HEK293 (cell line): ENCODE results near the gene TMEM243.

Source experiments
- CTCF ChIA-PET: fragments of 350-600 bp; formaldehyde crosslinking; extraction: SDS; loops from one replicate; lab custom pipeline; 2021; ENCODE audit warnings: antibody characterized with exemption; lab: Yijun Ruan, JAX
- POLR2A ChIA-PET: fragments of 300-600 bp; formaldehyde crosslinking; extraction: SDS; loops from one replicate; lab custom pipeline; 2020; ENCODE audit warnings: antibody characterized with exemption, inconsistent platforms; lab: Yijun Ruan, JAX
- H3K27ac ChIP-seq: fragments of 200-500 bp; sonication (Bioruptor generic); 2 replicates; pipeline ENCODE4 v1.5.1; 2014; ENCODE audit warnings: low read depth, low read length, control low read depth, inconsistent platforms; ENCODE audit errors: extremely low read depth
- H3K36me3 ChIP-seq, 2 experiments: fragments of 200-500 bp in 1 of 2; sonication (Bioruptor generic) in 1 of 2; 1 replicate in 1 of 2; 2 replicates in 1 of 2; pipeline ENCODE4 v1.5.1; 2014 to 2017; ENCODE audit warnings: inconsistent platforms in 2 of 2, low read length in 2 of 2; ENCODE audit not compliant: control insufficient read depth in 2 of 2, insufficient read depth in 1 of 2
- H3K4me1 ChIP-seq: fragments of 200-500 bp; sonication (Bioruptor generic); 2 replicates; pipeline ENCODE4 v1.5.1; 2014; ENCODE audit warnings: mild to moderate bottlenecking, low read length, inconsistent platforms; ENCODE audit not compliant: control insufficient read depth, insufficient read depth
- H3K4me3 ChIP-seq: 2 replicates; pipeline ENCODE4 v1.5.1; 2011; ENCODE audit warnings: low read depth, mild to moderate bottlenecking, control low read depth, low read length, moderate library complexity
- H3K9me3 ChIP-seq: fragments of 200-500 bp; sonication (Bioruptor generic); 2 replicates; pipeline ENCODE4 v1.5.1; 2014; ENCODE audit warnings: low read depth, low read length, inconsistent platforms; ENCODE audit not compliant: control insufficient read depth, insufficient read depth
- GFI1B ChIP-seq: fragments of 450-650 bp; formaldehyde crosslinking; IDR thresholded peaks from 2 replicates; pipeline ENCODE4 v1.5.1; 2016; ENCODE audit warnings: missing biosample characterization, missing genetic modification characterization
- PRDM2 ChIP-seq: fragments of 450-650 bp; formaldehyde crosslinking; IDR thresholded peaks from 2 replicates; pipeline ENCODE4 v1.5.1; 2016; ENCODE audit warnings: missing biosample characterization, missing genetic modification characterization, borderline replicate concordance
- PRDM4 ChIP-seq: fragments of 450-650 bp; formaldehyde crosslinking; IDR thresholded peaks from 2 replicates; pipeline ENCODE4 v1.5.1; 2017; ENCODE audit warnings: missing biosample characterization, missing genetic modification characterization
- SALL2 ChIP-seq: fragments of 450-650 bp; formaldehyde crosslinking; IDR thresholded peaks from 2 replicates; pipeline ENCODE4 v1.5.0; 2017; ENCODE audit warnings: missing biosample characterization, mild to moderate bottlenecking, missing genetic modification characterization, borderline replicate concordance
- SETDB1 ChIP-seq: IDR thresholded peaks from one replicate; pipeline ENCODE4 v1.6.1; 2017; ENCODE audit warnings: mild to moderate bottlenecking, low read length, moderate library complexity, mixed read lengths; ENCODE audit not compliant: insufficient read length
- ZBTB10 ChIP-seq: fragments of 450-650 bp; formaldehyde crosslinking; IDR thresholded peaks from 2 replicates; pipeline ENCODE4 v1.5.1; 2016; ENCODE audit warnings: missing biosample characterization, missing genetic modification characterization
- ZBTB49 ChIP-seq: fragments of 450-650 bp; formaldehyde crosslinking; IDR thresholded peaks from 2 replicates; pipeline ENCODE4 v1.5.1; 2016; ENCODE audit warnings: missing biosample characterization, missing genetic modification characterization, low read depth
- ZFP37 ChIP-seq: fragments of 450-650 bp; formaldehyde crosslinking; IDR thresholded peaks from 2 replicates; pipeline ENCODE4 v1.5.1; 2016; ENCODE audit warnings: missing biosample characterization, missing genetic modification characterization
- ZNF114 ChIP-seq: fragments of 450-650 bp; formaldehyde crosslinking; IDR thresholded peaks from 2 replicates; pipeline ENCODE4 v1.5.0; 2017; ENCODE audit warnings: missing biosample characterization, missing genetic modification characterization
- ZNF133 ChIP-seq: fragments of 450-650 bp; formaldehyde crosslinking; IDR thresholded peaks from 2 replicates; pipeline ENCODE4 v1.5.1; 2016; ENCODE audit warnings: missing biosample characterization, missing genetic modification characterization
- ZNF146 ChIP-seq: fragments of 450-650 bp; formaldehyde crosslinking; IDR thresholded peaks from 2 replicates; pipeline ENCODE4 v1.5.1; 2016; ENCODE audit warnings: missing biosample characterization, missing genetic modification characterization
- ZNF157 ChIP-seq: fragments of 450-650 bp; formaldehyde crosslinking; IDR thresholded peaks from 2 replicates; pipeline ENCODE4 v1.5.1; 2016; ENCODE audit warnings: missing biosample characterization, missing genetic modification characterization
- ZNF184 ChIP-seq: fragments of 450-650 bp; IDR thresholded peaks from 2 replicates; pipeline ENCODE4 v1.5.1; 2018; ENCODE audit warnings: missing biosample characterization, mild to moderate bottlenecking, missing genetic modification characterization
- ZNF19 ChIP-seq: fragments of 450-650 bp; formaldehyde crosslinking; IDR thresholded peaks from 2 replicates; pipeline ENCODE4; 2016; ENCODE audit warnings: missing biosample characterization, missing genetic modification characterization, low read depth
- ZNF223 ChIP-seq: fragments of 450-650 bp; formaldehyde crosslinking; IDR thresholded peaks from 2 replicates; pipeline ENCODE4 v1.5.1; 2016; ENCODE audit warnings: missing biosample characterization, missing genetic modification characterization
- ZNF423 ChIP-seq: fragments of 450-650 bp; formaldehyde crosslinking; IDR thresholded peaks from 2 replicates; pipeline ENCODE4 v1.5.1; 2016; ENCODE audit warnings: missing biosample characterization, missing genetic modification characterization
- ZNF530 ChIP-seq: fragments of 450-650 bp; formaldehyde crosslinking; IDR thresholded peaks from 2 replicates; pipeline ENCODE4 v1.5.1; 2016; ENCODE audit warnings: low read depth, missing biosample characterization, missing genetic modification characterization
- ZNF561 ChIP-seq: fragments of 450-650 bp; IDR thresholded peaks from 2 replicates; pipeline ENCODE4 v1.5.1; 2018; ENCODE audit warnings: missing biosample characterization, missing genetic modification characterization, borderline replicate concordance
- ZNF664 ChIP-seq: fragments of 450-650 bp; formaldehyde crosslinking; IDR thresholded peaks from 2 replicates; pipeline ENCODE4 v1.5.1; 2016; ENCODE audit warnings: missing biosample characterization, missing genetic modification characterization
- ZNF677 ChIP-seq: fragments of 450-650 bp; IDR thresholded peaks from 2 replicates; pipeline ENCODE4 v1.5.0; 2018; ENCODE audit warnings: missing biosample characterization, mild to moderate bottlenecking, missing genetic modification characterization, moderate library complexity
- ZNF792 ChIP-seq: fragments of 450-650 bp; formaldehyde crosslinking; IDR thresholded peaks from 2 replicates; pipeline ENCODE4 v1.5.1; 2016; ENCODE audit warnings: missing biosample characterization, missing genetic modification characterization
- ZXDB ChIP-seq: fragments of 450-650 bp; formaldehyde crosslinking; IDR thresholded peaks from 2 replicates; pipeline ENCODE4 v1.5.1; 2016; ENCODE audit warnings: missing biosample characterization, missing genetic modification characterization

Gene TMEM243

GRCh38 chr7:87192784-87193487 is 26.6 kb downstream of the TMEM243 start (continued):
- no peak for TF ChIP-seq PRDM4 (tag by site-specific recombination)
- TF ChIP-seq ZNF133 (tag by site-specific recombination), result no peak
- no peak for TF ChIP-seq ZNF530 (tag by site-specific recombination)
- no peak for TF ChIP-seq ZNF184 (tag by site-specific recombination)
- TF ChIP-seq ZNF664 (tag by site-specific recombination), result no peak
- TF ChIP-seq ZNF114 (tag by site-specific recombination), result no peak
- no peak for TF ChIP-seq GFI1B (tag by site-specific recombination)
- no peak for TF ChIP-seq ZNF792 (tag by site-specific recombination)
- TF ChIP-seq ZBTB49 (tag by site-specific recombination), result no peak
- no peak for TF ChIP-seq ZNF223 (tag by site-specific recombination)
- no peak for TF ChIP-seq ZNF561 (tag by site-specific recombination)
- TF ChIP-seq ZNF677 (tag by site-specific recombination), result no peak
- TF ChIP-seq ZNF157 (tag by site-specific recombination), result no peak
- no peak for TF ChIP-seq ZNF146
- TF ChIP-seq ZNF423 (tag by site-specific recombination), result no peak
- TF ChIP-seq, all 188 proteins: peak for 0

- H3K27ac ChIP-seq, result no peak overlapping the region
- peaks cover 54 to 95% of the 10 kb centered on the region in 2 experiments for H3K36me3 ChIP-seq
- H3K9me3 ChIP-seq, result no peaks in the 10 kb centered on the region
- POLR2A ChIA-PET, result no interaction called here
- no peak overlapping the region for H3K4me3 ChIP-seq
- H3K4me1 ChIP-seq, result no peaks in the 10 kb centered on the region
- CTCF ChIA-PET, result interaction anchor here (0.7 kb wide), 1 partner anchor 22 kb away, joined by 3 read pairs; no protein-coding TSS in a partner anchor
- TF ChIP-seq ZNF19 (tag by site-specific recombination) (no peak), SALL2 (tag by site-specific recombination) (no peak), PRDM2 (no peak), ZBTB10 (tag by site-specific recombination) (no peak), ZFP37 (no peak), SETDB1 (no peak), ZXDB (tag by site-specific recombination) (no peak)
These were observed 28.7 kb downstream of the TMEM243 start for GRCh38 chr7:87190783-87191182.
